C4-2B (cell line): ENCODE measurements around the gene ST6GALNAC3.

Source experiments
- CTCF ChIP-seq: fragments of 450-650 bp; conservative IDR thresholded peaks from 2 replicates; pipeline ENCODE4 v1.5.1; 2017; ENCODE audit warnings: mild to moderate bottlenecking
- ZFX ChIP-seq: fragments of 450-650 bp; IDR thresholded peaks from 2 replicates; pipeline ENCODE4 v1.6.1; 2017

GRCh38 chr1:76147917-76148316 lies 73.4 kb downstream of the ST6GALNAC3 start:
- TF ChIP-seq CTCF (no peak), ZFX (no peak)
